Fibroblast of lung (primary cell): Measurements from ENCODE around the gene ABCC10. TPM values are rescaled to one million over a fixed set of nuclear protein-coding genes. Genes with fewer than 3 reads are reported as not detected.

Source experiments
- DNase-seq, 2 donors: peaks; one replicate each; pipeline versions ENCODE4 v3.0.0 to v3.0.0-alpha.2; 2010; ENCODE audit warnings: low read depth in 2 of 2
- H2AFZ ChIP-seq: 2 replicates; pipeline ENCODE4 v1.5.1; 2012; ENCODE audit warnings: low read length, control low read depth, inconsistent platforms
- H3K27ac ChIP-seq: 2 replicates; pipeline ENCODE4 v1.5.1; 2011; ENCODE audit warnings: low read length, control low read depth; ENCODE audit not compliant: insufficient read depth
- H3K27me3 ChIP-seq: 2 replicates; pipeline ENCODE4 v1.5.1; 2011; ENCODE audit warnings: mild to moderate bottlenecking, low read length; ENCODE audit not compliant: control insufficient read depth, insufficient read depth
- H3K36me3 ChIP-seq: 2 replicates; pipeline ENCODE4 v1.5.1; 2011; ENCODE audit warnings: low read length; ENCODE audit not compliant: control insufficient read depth, insufficient read depth
- H3K4me1 ChIP-seq: 2 replicates; pipeline ENCODE4 v1.5.1; 2011; ENCODE audit warnings: low read length; ENCODE audit not compliant: control insufficient read depth, insufficient read depth; ENCODE audit errors: extremely low read depth
- H3K4me2 ChIP-seq: 2 replicates; pipeline ENCODE4 v1.5.1; 2011; ENCODE audit warnings: low read length, control low read depth; ENCODE audit not compliant: insufficient read depth; ENCODE audit errors: extremely low read depth
- H3K4me3 ChIP-seq, 4 experiments: fragments of 200-600 bp in 1 of 4; sonication (generic) in 1 of 4; replicated peaks in 1 of 4; 2 replicates each; pipeline ENCODE4 v1.5.1; 2011 to 2016; ENCODE audit warnings: low read length in 4 of 4, low read depth in 3 of 4, mild to moderate bottlenecking in 3 of 4, control low read depth in 2 of 4, inconsistent platforms in 1 of 4, mixed read lengths in 1 of 4; ENCODE audit not compliant: insufficient read depth in 1 of 4; ENCODE audit errors: control extremely low read depth in 1 of 4
- H3K79me2 ChIP-seq: 2 replicates; pipeline ENCODE4 v1.5.1; 2012; ENCODE audit warnings: mild to moderate bottlenecking, low read length, inconsistent platforms; ENCODE audit not compliant: control insufficient read depth, insufficient read depth
- H3K9ac ChIP-seq: 2 replicates; pipeline ENCODE4 v1.5.1; 2011; ENCODE audit warnings: mild to moderate bottlenecking, low read length, control low read depth; ENCODE audit not compliant: insufficient read depth
- H3K9me3 ChIP-seq: 2 replicates; pipeline ENCODE4 v1.5.1; 2012; ENCODE audit warnings: low read depth, low read length; ENCODE audit not compliant: control insufficient read depth, insufficient read depth
- H4K20me1 ChIP-seq: 2 replicates; pipeline ENCODE4 v1.5.1; 2011; ENCODE audit warnings: low read length; ENCODE audit not compliant: control insufficient read depth, insufficient read depth; ENCODE audit errors: extremely low read depth
- CTCF ChIP-seq, 2 donors: IDR thresholded peaks in 1 of 2; conservative IDR thresholded peaks in 1 of 2; 1 replicate in 1 of 2; 2 replicates in 1 of 2; pipeline ENCODE4 v1.5.1; 2011 to 2012; ENCODE audit warnings: low read length in 2 of 2, control low read depth in 1 of 2, inconsistent platforms in 1 of 2, low read depth in 1 of 2, mild to moderate bottlenecking in 1 of 2
- EZH2 ChIP-seq: IDR thresholded peaks from 2 replicates; pipeline ENCODE4 v1.5.1; 2012; ENCODE audit warnings: low read length, control low read depth, mild to moderate bottlenecking; ENCODE audit errors: missing control alignments
- polyA plus RNA-seq, 2 donors: library from polyadenylated mRNA; depleted of rRNA in 1 of 2; stranded (reverse) in 1 of 2; unstranded in 1 of 2; fragments of >200 nt; gene quantifications; 2 replicates each; pipeline ENCODE4 v1.2.1, GENCODE V29; 2011 to 2012; ENCODE audit warnings: missing spikeins in 1 of 2
- total RNA-seq: library from RNA; depleted of rRNA; stranded (reverse); fragments of >200 nt; gene quantifications from 2 replicates; pipeline ENCODE4 v1.2.1, GENCODE V29; 2014

Gene ABCC10
- total and polyA plus RNA-seq, 2 donors (not counting 1 experiment from before 2014, with no cell fraction given), result 8.9 to 23.1 TPM

- Histone ChIP-seq H3K4me1 (no peaks in the 10 kb centered on the region), H3K9ac (no peak overlapping the region), H3K27ac (no peak overlapping the region)
Observed at GRCh38 chr6:43471399-43471798, 44.1 kb downstream of the ABCC10 start.

GRCh38 chr6:43472515-43472914, 45.2 kb downstream of the ABCC10 start:
- no peak overlapping the region for H3K27ac ChIP-seq
- no peak overlapping the region for H3K4me3 ChIP-seq
- H3K4me2 ChIP-seq, result no peak overlapping the region
- peaks cover 2% of the 10 kb centered on the region for H3K4me1 ChIP-seq
- H3K27me3 ChIP-seq, result peaks cover 5% of the 10 kb centered on the region
- no peak overlapping the region for H3K9ac ChIP-seq
- H4K20me1 ChIP-seq, result no peaks in the 10 kb centered on the region
- TF ChIP-seq CTCF (conservative IDR thresholded peaks at IDR 0.05 in 1 of 2, IDR thresholded peaks at IDR 0.05 in 1 of 2; ENCODE audit: low read depth in 1 of 2, low read length in 2 of 2) (no peak), EZH2 (no peak)
- no peak overlapping the region for H2AFZ ChIP-seq
- no peaks in the 10 kb centered on the region for H3K9me3 ChIP-seq
- no peaks in the 10 kb centered on the region for H3K79me2 ChIP-seq
- DNase-seq, result no peak
- no peaks in the 10 kb centered on the region for H3K36me3 ChIP-seq

More at GRCh38 chr6:43471399-43471798, 44.1 kb downstream of the ABCC10 start:
- H3K4me2 ChIP-seq, result no peak overlapping the region
- H3K79me2 ChIP-seq, result no peaks in the 10 kb centered on the region
- no peak for DNase-seq
- H3K4me3 ChIP-seq, result no peak overlapping the region
- peaks cover 9% of the 10 kb centered on the region for H3K27me3 ChIP-seq
- H3K36me3 ChIP-seq, result no peaks in the 10 kb centered on the region
- no peak overlapping the region for H2AFZ ChIP-seq
- no peaks in the 10 kb centered on the region for H3K9me3 ChIP-seq
- H4K20me1 ChIP-seq, result no peaks in the 10 kb centered on the region
- TF ChIP-seq EZH2, result no peak
- no peak for TF ChIP-seq CTCF (conservative IDR thresholded peaks at IDR 0.05 in 1 of 2, IDR thresholded peaks at IDR 0.05 in 1 of 2; ENCODE audit: low read depth in 1 of 2, low read length in 2 of 2)

- no peak overlapping the region for H3K4me3 ChIP-seq
- no peak overlapping the region for H3K9ac ChIP-seq
- peaks cover 12% of the 10 kb centered on the region for H3K4me1 ChIP-seq
- H3K27ac ChIP-seq, result no peak overlapping the region
- no peak for DNase-seq
- H4K20me1 ChIP-seq, result no peaks in the 10 kb centered on the region
- no peaks in the 10 kb centered on the region for H3K27me3 ChIP-seq
- H2AFZ ChIP-seq, result no peak overlapping the region
- peaks cover 18% of the 10 kb centered on the region for H3K79me2 ChIP-seq
- TF ChIP-seq CTCF (conservative IDR thresholded peaks at IDR 0.05 in 1 of 2, IDR thresholded peaks at IDR 0.05 in 1 of 2; ENCODE audit: low read depth in 1 of 2, low read length in 2 of 2) (no peak), EZH2 (no peak)
- H3K9me3 ChIP-seq, result no peaks in the 10 kb centered on the region
- H3K36me3 ChIP-seq, result peaks cover 2% of the 10 kb centered on the region
- H3K4me2 ChIP-seq, result no peak overlapping the region
Observed at GRCh38 chr6:43475516-43475915, 48.2 kb downstream of the ABCC10 start.
